DMS79 (cell line): Measurements from ENCODE around the gene CPNE6.

Source experiments
- DNase-seq: peaks from one replicate; lab custom pipeline; 2025; lab: John Stamatoyannopoulos, UW

Gene CPNE6

GRCh38 chr14:24086193-24086955, 15.0 kb downstream of the CPNE6 start:
- DNase-seq, result no peak

- DNase-seq, result no peak
Measured at GRCh38 chr14:24087004-24087403, 15.6 kb downstream of the CPNE6 start.

GRCh38 chr14:24088095-24088494, 16.7 kb downstream of the CPNE6 start:
- no peak for DNase-seq

GRCh38 chr14:24089890-24090289, 18.5 kb downstream of the CPNE6 start:
- no peak for DNase-seq

- DNase-seq, result no peak
Measured at GRCh38 chr14:24092110-24092504, 20.7 kb downstream of the CPNE6 start.

- DNase-seq, result no peak
Measured at GRCh38 chr14:24092505-24093206, 21.3 kb downstream of the CPNE6 start.

- no peak for DNase-seq
Measured at GRCh38 chr14:24093207-24093900, 22.0 kb downstream of the CPNE6 start.

- DNase-seq, result peak; percentile 97
Measured at GRCh38 chr14:24093901-24094840, 22.8 kb downstream of the CPNE6 start, which contains the start of gene PCK2. Gene PCK2 (plus strand): TSS chr14:24094311. CDS start chr14:24094406, 95 bp downstream.

GRCh38 chr14:24094841-24095270, 23.5 kb downstream of the CPNE6 start:
- no peak for DNase-seq

- DNase-seq, result peak; percentile 23
Measured at GRCh38 chr14:24095271-24096068, 24.1 kb downstream of the CPNE6 start.

- DNase-seq, result no peak
Measured at GRCh38 chr14:24096545-24097181, 25.3 kb downstream of the CPNE6 start.

- DNase-seq, result no peak
Measured at GRCh38 chr14:24098229-24098926, 27.0 kb downstream of the CPNE6 start.

- DNase-seq, result peak; percentile 83
Measured at GRCh38 chr14:24098927-24099813, 27.8 kb downstream of the CPNE6 start.

GRCh38 chr14:24100197-24100981, 29.0 kb downstream of the CPNE6 start:
- DNase-seq, result no peak

GRCh38 chr14:24100982-24101494, 29.7 kb downstream of the CPNE6 start:
- no peak for DNase-seq

GRCh38 chr14:24102357-24103048, 31.1 kb downstream of the CPNE6 start:
- no peak for DNase-seq

- no peak for DNase-seq
Measured at GRCh38 chr14:24103451-24103850, 32.1 kb downstream of the CPNE6 start.
